Kidney epithelial cell (primary cell): ENCODE data around the gene RHOT1. TPM values are rescaled to one million over a fixed set of nuclear protein-coding genes. Genes with fewer than 3 reads are reported as not detected.
"Not testable (repeated sequence)": the region's sequence is repeated elsewhere in the genome, so short reads cannot be mapped to it uniquely, and the experiment has no call there.

Experiments used
- DNase-seq: peaks from one replicate; pipeline ENCODE4 v3.0.0-alpha.2; 2010; ENCODE audit warnings: low read depth
- H3K27me3 ChIP-seq: 2 replicates; pipeline ENCODE4 v1.6.0; 2011; ENCODE audit warnings: low read length; ENCODE audit not compliant: control insufficient read depth, insufficient read depth
- H3K36me3 ChIP-seq: 2 replicates; pipeline ENCODE4 v1.5.1; 2011; ENCODE audit warnings: low read length; ENCODE audit not compliant: control insufficient read depth, insufficient read depth
- H3K4me3 ChIP-seq: 2 replicates; pipeline ENCODE4 v1.5.1; 2011; ENCODE audit warnings: low read depth, mild to moderate bottlenecking, control low read depth, low read length
- total RNA-seq: library from RNA; depleted of rRNA; stranded (reverse); fragments of >200 nt; gene quantifications from 2 replicates; pipeline ENCODE4 v1.2.3, GENCODE V29; 2015
- TF ChIP-seq, protein P1 (sequence below): IDR thresholded peaks from 2 replicates; pipeline ENCODE4 v1.5.1; 2011; ENCODE audit warnings: mild to moderate bottlenecking, moderate library complexity, low read length, control low read depth, inconsistent platforms; ENCODE audit not compliant: insufficient read depth, poor library complexity, severe bottlenecking

Gene RHOT1
- total RNA-seq, 1 donor from 2014 or later, result 37.2 TPM

DNA sequence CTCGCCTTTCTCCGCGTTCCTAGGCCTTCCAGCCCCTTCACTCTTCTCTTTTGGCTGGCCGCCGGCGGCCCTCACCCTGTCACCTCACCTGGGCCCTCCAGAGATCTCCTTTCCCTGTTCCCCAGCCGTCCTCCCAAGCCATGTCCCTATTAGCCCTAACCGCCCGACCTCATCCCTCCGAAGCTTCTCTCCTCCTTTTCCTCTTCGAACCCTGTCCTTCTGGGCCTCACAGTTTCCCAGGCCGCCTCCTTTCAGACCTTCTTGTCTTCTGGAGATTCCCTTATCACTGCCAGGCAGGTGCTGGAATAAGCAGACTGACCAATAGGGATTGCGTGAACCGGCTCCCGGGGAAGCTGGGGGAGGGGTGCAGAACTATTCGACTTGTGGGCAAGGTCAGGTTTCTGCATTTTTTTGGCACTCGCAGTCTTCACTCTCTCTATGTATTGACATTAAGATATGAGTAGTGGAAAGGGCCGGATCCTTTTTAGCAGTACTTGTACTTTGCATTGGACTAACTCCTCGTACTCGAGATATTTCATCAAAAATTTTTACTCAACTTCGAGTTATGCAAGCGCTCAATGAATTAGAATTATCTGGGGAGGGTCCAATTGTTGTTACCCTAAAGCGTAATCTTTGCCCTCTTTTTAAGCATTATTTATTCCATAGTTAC lies 690 bp downstream of the RHOT1 start:
- TF ChIP-seq, protein P1, sequence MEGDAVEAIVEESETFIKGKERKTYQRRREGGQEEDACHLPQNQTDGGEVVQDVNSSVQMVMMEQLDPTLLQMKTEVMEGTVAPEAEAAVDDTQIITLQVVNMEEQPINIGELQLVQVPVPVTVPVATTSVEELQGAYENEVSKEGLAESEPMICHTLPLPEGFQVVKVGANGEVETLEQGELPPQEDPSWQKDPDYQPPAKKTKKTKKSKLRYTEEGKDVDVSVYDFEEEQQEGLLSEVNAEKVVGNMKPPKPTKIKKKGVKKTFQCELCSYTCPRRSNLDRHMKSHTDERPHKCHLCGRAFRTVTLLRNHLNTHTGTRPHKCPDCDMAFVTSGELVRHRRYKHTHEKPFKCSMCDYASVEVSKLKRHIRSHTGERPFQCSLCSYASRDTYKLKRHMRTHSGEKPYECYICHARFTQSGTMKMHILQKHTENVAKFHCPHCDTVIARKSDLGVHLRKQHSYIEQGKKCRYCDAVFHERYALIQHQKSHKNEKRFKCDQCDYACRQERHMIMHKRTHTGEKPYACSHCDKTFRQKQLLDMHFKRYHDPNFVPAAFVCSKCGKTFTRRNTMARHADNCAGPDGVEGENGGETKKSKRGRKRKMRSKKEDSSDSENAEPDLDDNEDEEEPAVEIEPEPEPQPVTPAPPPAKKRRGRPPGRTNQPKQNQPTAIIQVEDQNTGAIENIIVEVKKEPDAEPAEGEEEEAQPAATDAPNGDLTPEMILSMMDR, result no peak
- Histone ChIP-seq H3K4me3 (peak overlapping the region; percentile 99), H3K27me3 (no peaks in the 10 kb centered on the region), H3K36me3 (no peaks in the 10 kb centered on the region)
- no peak for DNase-seq

DNA sequence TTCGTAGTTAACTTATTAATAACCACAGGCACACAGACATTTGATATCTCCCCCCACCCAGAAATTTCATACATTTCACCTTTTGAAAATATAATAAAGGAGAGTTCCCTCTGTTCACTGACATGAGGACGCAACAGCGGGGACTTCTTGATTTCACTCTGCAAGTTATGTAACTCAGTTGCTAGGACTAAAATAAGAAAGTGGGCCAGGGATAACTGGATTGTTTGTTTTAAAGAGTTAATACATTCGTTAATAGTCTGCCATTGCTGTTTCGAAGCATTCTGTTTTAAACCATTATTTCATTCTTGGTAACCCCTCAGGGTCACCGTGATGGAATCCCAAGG lies 1.2 kb downstream of the RHOT1 start:
- TF ChIP-seq, protein P1, result no peak
- Histone ChIP-seq H3K27me3 (no peaks in the 10 kb centered on the region), H3K36me3 (no peaks in the 10 kb centered on the region), H3K4me3 (peak overlapping the region; percentile 99)
- DNase-seq, result no peak

DNA sequence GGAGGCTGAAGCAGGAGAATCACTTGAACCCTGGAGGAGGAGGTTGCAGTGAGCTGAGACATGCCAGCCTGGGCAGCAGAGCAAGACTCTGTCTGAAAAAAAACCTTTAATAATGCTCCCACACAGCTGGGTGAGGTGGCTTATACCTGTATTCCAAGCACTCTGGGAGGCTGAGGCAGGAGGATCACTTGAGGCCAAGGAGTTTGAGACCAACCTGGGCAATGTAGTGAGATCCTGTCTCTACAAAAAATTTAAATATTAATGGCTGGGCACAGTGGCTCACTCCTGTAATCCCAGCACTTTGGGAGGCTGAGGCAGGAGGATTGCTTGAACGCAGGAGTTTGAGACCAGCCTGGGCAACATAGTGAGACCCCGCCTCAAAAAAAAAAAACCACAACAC lies 2.1 kb downstream of the RHOT1 start:
- not testable (repeated sequence) for DNase-seq, H3K36me3 ChIP-seq, H3K27me3 ChIP-seq, H3K4me3 ChIP-seq

DNA sequence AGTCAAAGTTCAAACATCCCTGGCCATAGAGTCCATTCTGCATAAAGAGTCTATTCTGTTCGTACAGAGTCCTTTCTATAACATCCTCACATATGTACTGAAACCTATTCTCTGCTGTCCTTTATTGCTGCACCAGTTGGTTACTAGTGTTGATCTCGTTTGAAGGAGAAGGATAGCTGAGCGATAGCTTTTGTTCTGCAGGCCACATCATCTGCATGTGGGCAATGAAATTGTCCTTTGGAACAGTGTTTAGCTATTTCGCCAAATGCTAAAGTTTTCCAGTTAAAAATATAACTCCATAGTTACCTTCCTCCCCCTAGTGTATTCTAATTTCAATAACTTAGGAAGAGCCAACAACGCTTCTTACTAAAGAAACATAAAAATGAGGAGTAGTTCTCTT lies 6.0 kb downstream of the RHOT1 start:
- TF ChIP-seq, protein P1, result no peak
- no peak overlapping the region for H3K4me3 ChIP-seq
- no peak for DNase-seq
- H3K27me3 ChIP-seq, result no peaks in the 10 kb centered on the region
- no peaks in the 10 kb centered on the region for H3K36me3 ChIP-seq

DNA sequence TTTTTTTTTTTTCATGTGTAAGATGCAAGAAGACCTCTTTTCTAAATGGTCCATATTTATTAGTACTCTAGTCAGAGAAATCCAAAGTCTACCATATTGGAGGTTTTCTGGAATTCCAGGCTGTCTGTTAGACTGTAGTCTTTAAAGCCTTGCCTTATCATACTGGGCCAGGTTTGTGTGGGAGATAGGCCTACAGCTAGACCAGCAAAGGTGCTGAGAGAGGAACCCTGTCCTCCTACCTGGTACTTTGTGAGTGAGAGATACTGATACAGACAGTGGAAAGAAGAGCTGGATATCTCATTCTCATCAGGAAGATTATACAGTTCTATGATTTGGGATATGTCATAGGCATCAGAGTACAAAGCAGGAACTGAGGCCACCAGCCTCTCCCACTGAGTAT lies 8.1 kb downstream of the RHOT1 start:
- no peaks in the 10 kb centered on the region for H3K36me3 ChIP-seq
- no peaks in the 10 kb centered on the region for H3K27me3 ChIP-seq
- no peak overlapping the region for H3K4me3 ChIP-seq
- no peak for DNase-seq
- TF ChIP-seq, protein P1, result no peak

DNA sequence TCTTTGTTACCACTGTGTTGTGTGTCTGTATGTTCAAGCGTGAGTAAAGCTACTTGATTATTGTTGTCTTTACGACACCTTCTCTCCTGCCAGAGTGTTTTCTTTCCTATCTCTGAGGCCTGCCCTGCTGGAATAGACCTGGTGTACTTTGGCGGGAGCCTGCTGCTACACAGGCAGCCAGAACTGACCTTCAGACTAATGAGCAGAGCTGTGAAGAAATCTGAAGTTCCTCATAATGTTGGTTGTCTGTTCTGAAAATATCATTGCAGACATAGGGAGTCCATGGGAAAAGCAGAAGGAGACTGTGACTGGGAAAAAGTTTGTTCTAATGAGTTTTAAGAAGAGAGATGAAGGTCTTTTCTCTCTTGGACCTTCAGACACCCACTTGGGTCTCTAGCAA lies 9.8 kb downstream of the RHOT1 start:
- Histone ChIP-seq H3K4me3 (no peak overlapping the region), H3K36me3 (no peaks in the 10 kb centered on the region), H3K27me3 (no peaks in the 10 kb centered on the region)
- TF ChIP-seq, protein P1, result no peak
- DNase-seq, result no peak
